NCI-H82 treated with DMSO at 0.1 percent for 48 hours (cell line): ENCODE measurements around the gene PMEL.

ENCODE experiments used
- DNase-seq: peaks from one replicate; lab custom pipeline; 2025; ENCODE audit not compliant: unreplicated experiment; lab: John Stamatoyannopoulos, UW

PMEL gene

DNA sequence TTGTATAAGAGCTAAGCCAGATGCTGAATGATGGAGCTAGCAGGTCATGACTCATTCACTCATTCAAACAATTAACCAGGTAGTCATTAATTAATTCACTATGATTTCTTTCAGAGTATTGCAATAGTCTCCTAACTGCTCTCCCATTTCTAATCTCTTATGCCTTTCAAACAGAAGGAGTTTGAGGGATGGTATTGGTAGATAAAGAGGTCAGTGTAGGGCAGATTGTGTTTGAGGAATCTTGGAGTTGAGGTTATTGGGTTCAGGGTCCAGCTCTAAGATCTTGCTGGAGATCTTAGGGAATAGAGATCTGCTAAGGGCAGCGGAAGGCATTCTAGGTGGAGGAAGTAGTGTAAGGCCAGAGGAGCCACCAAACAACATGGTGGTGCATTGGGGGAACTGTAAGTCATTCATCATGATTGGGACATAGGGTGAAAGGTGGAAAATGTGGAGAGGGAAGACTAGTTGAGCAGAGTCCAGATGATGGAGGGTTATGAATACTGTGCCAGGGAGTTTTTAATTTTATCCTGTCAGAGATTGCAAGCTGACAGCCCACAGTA lies 23.2 kb downstream of the PMEL start:
- DNase-seq, result no peak

GRCh38 chr12:55942055-55942454 lies 23.8 kb downstream of the PMEL start:
- DNase-seq, result no peak

DNA sequence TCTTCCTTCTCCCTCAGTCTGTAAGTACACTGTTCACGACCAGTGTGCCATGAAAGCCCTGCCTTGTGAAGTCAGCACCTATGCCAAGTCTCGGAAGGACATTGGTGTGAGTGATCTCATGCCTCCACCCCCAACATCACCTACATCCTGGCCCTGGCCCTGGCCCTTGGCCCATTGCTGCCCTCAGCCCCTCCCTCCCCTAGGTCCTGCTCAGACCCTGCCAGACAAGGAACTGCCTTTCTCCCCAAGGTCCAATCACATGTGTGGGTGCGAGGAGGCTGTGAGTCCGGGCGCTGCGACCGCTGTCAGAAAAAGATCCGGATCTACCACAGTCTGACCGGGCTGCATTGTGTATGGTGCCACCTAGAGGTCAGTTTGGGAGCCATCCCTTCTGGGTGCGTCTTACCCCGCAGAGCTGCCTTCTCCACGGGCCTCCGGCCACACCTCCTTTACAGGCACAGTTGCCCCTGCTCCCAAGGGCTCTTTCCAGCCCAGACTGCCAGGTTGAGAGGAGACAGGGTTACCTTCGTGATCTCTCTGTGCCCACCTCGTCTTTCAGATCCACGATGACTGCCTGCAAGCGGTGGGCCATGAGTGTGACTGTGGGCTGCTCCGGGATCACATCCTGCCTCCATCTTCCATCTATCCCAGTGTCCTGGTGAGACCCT lies 25.6 kb downstream of the PMEL start:
- DNase-seq, result peak; percentile 41

DNA sequence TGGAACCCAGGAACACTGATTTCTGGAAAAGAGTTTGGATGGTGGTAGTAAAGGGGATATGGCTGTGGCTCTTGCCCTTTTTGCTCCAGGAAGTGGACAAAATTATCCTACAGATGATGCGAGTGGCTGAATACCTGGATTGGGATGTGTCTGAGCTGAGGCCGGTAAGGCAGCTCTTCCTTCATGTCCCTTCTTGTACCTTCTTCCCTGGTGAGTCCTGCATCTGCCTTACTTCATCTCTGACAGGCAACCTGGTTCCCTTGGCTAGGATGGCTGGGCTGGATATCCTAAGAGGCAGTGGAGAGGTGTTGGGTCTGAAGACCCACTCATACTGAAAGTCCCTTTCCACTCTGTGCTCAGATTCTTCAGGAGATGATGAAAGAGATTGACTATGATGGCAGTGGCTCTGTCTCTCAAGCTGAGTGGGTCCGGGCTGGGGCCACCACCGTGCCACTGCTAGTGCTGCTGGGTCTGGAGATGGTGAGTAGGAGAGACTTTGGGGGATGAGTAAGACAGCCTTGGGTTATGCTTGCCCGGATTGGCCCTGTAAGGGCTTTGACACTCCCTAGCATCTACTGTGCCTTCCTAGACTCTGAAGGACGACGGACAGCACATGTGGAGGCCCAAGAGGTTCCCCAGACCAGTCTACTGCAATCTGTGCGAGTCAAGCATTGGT lies 26.9 kb downstream of the PMEL start:
- no peak for DNase-seq

DNA sequence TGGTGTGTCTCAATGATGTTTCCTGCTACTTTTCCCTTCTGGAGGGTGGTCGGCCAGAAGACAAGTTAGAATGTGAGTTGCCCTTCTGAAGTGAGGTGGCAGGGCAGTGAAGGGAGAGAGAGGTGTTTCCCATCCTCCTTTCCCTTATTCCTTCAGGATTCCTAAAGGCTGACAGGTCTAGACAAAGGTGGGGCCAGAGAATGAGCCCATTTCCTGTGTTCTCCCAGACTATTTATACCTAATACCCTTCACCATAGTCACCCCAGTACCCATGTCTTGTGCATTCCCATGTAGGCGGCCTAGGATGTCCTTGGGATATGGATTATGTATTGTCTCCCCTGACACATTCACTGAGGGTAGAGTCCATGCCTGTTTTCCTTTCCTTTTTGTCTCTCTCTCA lies 27.9 kb downstream of the PMEL start:
- no peak for DNase-seq

- DNase-seq, result no peak
Measured at GRCh38 chr12:55935738-55936151, 30.1 kb downstream of the PMEL start.

GRCh38 chr12:55934773-55935172 lies 31.1 kb downstream of the PMEL start:
- DNase-seq, result peak; percentile 24

GRCh38 chr12:55933799-55934742 lies 31.8 kb downstream of the PMEL start:
- DNase-seq, result peak; percentile 46

- DNase-seq, result no peak
Measured at GRCh38 chr12:55933169-55933798, 32.6 kb downstream of the PMEL start.

DNA sequence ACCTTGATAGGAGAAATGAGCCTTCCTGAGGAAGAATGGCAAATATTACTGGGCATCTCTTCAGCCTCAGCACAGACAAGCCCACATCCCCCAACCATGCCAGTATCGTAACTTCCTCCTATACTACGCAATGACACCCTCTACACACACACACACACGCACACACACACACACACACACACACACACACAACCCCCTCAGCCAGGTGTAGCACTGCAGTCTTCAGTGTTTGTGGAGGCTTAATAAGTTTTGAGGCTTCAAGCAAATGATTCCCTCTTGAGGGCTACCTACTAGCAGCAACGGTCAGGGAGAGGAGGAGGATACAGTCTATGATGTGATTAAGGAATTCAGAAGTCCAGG lies 33.3 kb downstream of the PMEL start:
- no peak for DNase-seq

DNA sequence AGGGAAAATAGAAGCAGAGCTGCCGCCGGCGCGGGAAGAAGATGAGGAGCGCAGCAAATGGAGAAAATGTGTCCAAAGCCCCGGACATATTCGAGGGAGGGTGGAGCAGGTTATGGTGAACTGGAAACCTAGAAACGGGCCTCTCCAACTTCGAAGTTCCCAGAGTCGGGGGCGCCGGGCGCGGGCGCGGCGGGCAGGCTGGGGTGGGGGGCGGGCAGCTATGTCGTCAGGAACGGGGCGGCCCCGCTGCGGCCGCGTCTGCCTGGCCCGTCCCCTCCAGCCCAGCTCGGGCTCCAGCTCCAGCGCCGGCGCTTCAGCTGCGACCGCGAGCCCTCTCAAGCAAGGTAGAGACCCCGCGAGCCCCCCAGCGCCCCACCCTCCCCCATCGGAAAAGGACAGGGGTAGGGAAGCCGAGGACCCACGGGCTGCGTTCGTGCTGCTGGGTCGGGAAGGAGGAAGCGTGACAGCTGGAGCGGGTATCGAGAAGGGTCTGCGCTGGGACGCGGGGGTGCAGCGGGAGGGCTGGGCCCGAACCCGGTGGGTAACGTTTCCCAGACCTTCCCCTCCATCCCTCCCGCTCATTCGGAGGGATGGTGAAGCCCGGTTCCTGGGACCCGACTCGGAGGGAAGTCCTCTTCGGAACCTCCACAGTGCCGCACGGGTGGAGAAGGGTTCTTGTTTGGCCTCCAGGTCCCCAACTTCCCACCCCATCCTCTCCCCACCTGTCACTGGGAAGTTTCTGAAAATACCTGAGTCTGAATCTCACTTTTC lies 33.9 kb downstream of the PMEL start:
- DNase-seq, result no peak

GRCh38 chr12:55931317-55931779 lies 34.5 kb downstream of the PMEL start:
- DNase-seq, result no peak

- DNase-seq, result peak; percentile 29
Measured at GRCh38 chr12:55930771-55931316, 35.0 kb downstream of the PMEL start, which contains the start of gene DGKA. Gene DGKA, plus strand, starts transcription at chr12:55931162. Its CDS starts 5,342 bp downstream, at chr12:55936504.

- DNase-seq, result no peak
Measured at GRCh38 chr12:55929306-55929791, 36.5 kb downstream of the PMEL start.

DNA sequence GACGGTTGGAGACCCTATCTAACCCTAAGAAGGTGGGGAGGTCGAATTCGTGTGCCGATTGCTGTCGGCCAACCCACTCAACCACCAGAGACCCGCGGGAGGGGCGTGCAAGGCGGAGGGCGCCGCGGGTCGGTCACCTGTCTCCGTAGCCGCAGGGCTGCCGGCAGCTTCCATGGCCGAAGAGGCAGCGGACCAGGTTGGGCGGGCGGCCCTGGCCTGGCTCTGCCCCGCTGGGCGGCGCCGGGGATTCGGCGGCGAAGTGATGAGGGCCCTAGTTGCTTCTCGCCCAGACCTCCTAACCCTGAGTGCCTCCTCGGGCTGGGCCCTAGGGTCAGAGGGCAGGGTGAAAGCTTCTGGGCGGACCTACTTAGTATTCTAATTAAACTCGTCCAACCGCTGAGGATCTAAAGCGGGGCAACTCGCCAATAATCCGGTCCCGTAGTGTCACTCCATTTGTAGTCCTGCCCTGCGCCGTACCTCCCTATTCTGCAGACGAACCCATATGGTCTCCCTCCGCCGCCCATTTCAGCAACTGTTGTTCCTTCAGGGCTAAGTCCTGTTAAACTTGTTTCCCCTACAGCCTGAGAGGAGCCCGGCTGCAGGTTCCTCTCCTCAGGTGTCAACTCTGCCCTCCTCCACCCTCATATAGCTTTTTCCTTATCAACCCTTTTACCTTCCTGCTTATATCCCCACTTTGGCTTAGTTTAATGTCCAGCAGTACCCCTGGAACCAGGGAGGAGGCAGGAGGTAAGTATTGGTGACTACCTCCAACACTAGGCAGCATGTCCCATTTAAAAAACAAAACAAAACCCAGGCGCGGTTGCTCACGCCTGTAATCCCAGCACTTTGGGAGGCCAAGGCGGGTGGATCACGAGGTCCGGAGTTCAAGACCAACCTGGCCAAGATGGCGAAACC lies 38.0 kb downstream of the PMEL start, which contains the start of gene PYM1:
TSS of gene PYM1 (minus strand) at position 307 of the 915 bp plus-strand sequence. CDS start at position 174, 133 bp downstream.
- DNase-seq, result peak; percentile 63

DNA sequence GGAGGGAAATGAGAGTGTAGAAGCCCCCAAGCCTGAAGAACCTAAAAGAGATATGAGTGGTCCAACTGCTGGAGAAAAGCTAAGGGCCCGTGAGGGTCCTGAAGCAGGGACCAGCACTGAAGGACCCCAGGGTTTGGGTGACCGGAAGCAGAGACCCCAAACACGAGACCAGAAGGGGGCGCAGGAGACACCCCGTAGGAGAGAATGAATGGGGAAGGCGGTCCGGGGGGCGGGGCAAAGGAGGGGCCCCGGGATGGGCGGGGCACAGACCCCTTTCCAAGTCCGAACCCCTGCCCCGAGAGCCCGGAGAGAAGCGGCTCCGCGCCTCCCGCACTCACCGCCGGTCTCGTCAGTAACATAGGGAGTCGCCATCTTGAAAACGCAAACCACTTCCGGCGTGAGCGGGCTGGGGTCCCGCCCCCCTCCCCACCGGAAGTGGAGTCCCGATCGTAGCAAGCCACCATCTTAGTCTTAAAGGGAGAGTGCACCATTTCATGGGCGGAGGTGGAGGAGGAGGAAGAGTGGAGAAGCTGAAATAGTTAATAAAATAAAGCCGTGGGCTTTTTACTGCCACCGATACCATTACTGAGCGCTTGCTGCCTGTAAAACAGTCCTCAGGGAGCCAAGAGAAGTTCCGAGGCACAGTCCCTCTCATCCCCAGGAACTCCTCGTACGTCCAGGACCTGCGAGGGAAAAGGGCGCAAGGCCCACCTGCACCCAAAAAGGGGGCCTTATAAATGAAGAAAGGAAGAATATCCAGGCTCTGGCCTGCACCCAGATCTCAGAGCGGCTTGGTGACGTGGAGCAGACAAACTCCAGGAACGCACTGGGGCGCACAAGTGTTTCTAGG lies 38.9 kb downstream of the PMEL start:
- peak; percentile 86 for DNase-seq
